Vagina (tissue), 2 donors: ENCODE data around the gene BMP10.

Experiments used
- CTCF ChIP-seq, 3 experiments: fragments of 450-650 bp in 2 of 3; fragments of 200-600 bp in 1 of 3; sonication (generic) in 1 of 3; IDR thresholded peaks; one replicate each; pipeline ENCODE4 v1.5.1; 2017 to 2019; ENCODE audit warnings: antibody characterized with exemption in 3 of 3, mild to moderate bottlenecking in 2 of 3, moderate library complexity in 2 of 3
- POLR2A ChIP-seq, 2 donors: fragments of 450-650 bp; IDR thresholded peaks; one replicate each; pipeline ENCODE4 v1.6.1; 2017; ENCODE audit warnings: antibody characterized with exemption in 2 of 2, mild to moderate bottlenecking in 2 of 2, moderate library complexity in 2 of 2
- POLR2AphosphoS5 ChIP-seq, 2 donors: sonication (generic); formaldehyde crosslinking; IDR thresholded peaks; one replicate each; pipeline ENCODE4 v1.9.0; 2017; ENCODE audit warnings: antibody characterized with exemption in 2 of 2, mild to moderate bottlenecking in 2 of 2, low read depth in 1 of 2; ENCODE audit not compliant: insufficient read depth in 1 of 2

- TF ChIP-seq CTCF (IDR thresholded peaks at IDR 0.05) (no peak), POLR2A (IDR thresholded peaks at IDR 0.05) (no peak), POLR2AphosphoS5 (IDR thresholded peaks at IDR 0.05; ENCODE audit: insufficient read depth in 1 of 2, low read depth in 1 of 2) (no peak)
Observed at GRCh38 chr2:68907920-68908253, 36.7 kb upstream of the BMP10 start.
